Measurements from ENCODE around the gene PPM1G.

DNA sequence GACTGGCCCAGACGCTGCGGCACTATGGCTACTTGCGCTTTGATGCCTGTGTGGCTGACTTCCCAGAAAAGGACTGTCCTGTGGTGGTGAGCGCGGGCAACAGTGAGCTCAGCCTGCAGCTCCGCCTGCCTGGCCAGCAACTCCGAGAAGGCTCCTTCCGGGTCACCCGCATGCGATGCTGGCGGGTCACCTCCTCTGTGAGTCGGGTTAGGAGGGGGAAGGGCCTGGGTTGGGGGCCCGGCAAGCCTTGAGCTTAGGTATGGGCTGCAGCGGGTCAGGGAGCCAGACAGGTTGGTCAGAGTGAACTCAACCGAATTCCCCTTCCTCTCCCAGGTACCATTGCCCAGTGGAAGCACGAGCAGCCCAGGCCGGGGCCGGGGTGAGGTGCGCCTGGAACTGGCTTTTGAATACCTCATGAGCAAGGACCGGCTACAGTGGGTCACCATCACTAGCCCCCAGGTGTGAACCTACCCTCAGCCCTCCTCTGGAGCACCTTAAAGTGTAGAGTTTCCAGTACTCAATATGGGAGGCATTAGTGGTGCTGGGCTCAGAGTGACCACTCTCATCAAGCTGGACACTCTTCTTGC, 33.8 kb downstream of the PPM1G start:
- no peak for TF ChIP-seq GABPA (IDR thresholded peaks at IDR 0.05; ENCODE audit: low read depth)
- TF ChIP-seq, protein P1, sequence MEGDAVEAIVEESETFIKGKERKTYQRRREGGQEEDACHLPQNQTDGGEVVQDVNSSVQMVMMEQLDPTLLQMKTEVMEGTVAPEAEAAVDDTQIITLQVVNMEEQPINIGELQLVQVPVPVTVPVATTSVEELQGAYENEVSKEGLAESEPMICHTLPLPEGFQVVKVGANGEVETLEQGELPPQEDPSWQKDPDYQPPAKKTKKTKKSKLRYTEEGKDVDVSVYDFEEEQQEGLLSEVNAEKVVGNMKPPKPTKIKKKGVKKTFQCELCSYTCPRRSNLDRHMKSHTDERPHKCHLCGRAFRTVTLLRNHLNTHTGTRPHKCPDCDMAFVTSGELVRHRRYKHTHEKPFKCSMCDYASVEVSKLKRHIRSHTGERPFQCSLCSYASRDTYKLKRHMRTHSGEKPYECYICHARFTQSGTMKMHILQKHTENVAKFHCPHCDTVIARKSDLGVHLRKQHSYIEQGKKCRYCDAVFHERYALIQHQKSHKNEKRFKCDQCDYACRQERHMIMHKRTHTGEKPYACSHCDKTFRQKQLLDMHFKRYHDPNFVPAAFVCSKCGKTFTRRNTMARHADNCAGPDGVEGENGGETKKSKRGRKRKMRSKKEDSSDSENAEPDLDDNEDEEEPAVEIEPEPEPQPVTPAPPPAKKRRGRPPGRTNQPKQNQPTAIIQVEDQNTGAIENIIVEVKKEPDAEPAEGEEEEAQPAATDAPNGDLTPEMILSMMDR (IDR thresholded peaks at IDR 0.05; ENCODE audit: insufficient read depth, low read length) = no peak
- TF ChIP-seq POLR2AphosphoS5 (IDR thresholded peaks at IDR 0.05; ENCODE audit: low read depth) = no peak
